ENCODE results near the gene GPHB5.
"Not testable (repeated sequence)": the region's sequence is repeated elsewhere in the genome, so short reads cannot be mapped to it uniquely, and the experiment has no call there.

The GPHB5 gene

GRCh38 chr14:63292805-63293204, 25.9 kb downstream of the GPHB5 start:
- no peak for DNase-seq

DNA sequence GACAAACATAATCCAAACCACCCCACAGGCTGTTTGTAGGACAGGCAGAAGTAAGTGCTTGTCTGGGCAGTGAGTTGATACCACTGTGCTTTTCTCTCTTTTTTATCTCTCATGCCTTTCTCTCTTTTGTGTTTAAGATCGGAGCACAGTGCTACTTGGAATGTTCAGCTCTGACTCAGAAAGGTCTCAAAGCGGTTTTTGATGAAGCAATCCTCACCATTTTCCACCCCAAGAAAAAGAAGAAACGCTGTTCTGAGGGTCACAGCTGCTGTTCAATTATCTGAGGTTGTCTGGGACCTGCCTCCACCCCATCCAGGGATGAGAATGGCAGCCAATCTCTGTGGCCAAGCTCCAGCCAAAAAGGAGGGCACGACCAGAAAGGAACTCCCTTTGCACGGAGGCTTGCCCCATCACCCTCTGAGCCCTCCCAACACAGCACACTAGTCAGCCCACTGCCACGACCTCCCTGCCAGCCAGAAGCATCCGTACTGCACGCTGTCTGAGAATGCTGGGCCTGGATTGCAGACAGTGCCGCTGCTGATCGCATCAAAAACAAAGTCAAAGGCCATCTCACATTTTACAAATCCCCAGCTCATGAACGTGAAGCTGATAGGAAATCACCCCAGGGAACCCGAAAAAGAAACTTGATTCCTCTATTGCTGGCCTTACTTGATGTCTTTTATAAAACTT, 27.8 kb downstream of the GPHB5 start:
- DNase-seq = no peak

- DNase-seq = no peak
Observed at GRCh38 chr14:63288853-63289252, 29.9 kb downstream of the GPHB5 start.

GRCh38 chr14:63287666-63288483, 30.9 kb downstream of the GPHB5 start:
- DNase-seq = no peak

GRCh38 chr14:63286071-63286470, 32.7 kb downstream of the GPHB5 start:
- DNase-seq = no peak

- DNase-seq = no peak
Observed at GRCh38 chr14:63283884-63284248, 34.9 kb downstream of the GPHB5 start.

- DNase-seq = no peak
Observed at GRCh38 chr14:63282997-63283883, 35.5 kb downstream of the GPHB5 start.

- DNase-seq = not testable (repeated sequence)
Observed at GRCh38 chr14:63279933-63280332, 38.8 kb downstream of the GPHB5 start.

DNA sequence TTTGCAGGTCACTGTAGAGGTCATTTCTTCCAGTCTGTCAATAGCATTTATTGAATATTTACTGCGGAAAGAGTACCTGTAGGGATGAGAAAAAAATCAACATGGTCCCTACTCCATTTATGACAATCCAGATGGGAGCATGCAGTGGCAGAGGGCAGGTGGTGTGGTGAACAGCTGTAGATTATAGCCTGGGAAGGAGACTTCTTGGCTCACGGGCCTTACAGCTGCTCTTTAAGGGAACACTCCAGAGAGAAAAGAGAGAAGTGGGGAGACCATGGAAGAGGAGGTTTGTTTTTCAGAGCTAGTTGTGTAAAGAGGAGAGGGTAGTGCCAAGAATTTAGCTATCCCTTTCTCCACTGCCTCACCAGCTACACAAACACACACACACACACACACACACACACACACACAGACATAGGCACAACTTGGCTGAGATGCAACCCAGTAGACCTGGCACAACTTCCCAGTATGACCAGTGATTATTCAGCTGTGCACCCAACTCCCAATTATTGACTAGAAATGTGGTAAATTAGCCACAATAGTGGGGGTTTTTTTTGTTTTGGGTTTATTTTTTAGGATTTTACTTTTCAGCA, 41.0 kb downstream of the GPHB5 start:
- DNase-seq = no peak

- DNase-seq = no peak
Observed at GRCh38 chr14:63276492-63277342, 42.0 kb downstream of the GPHB5 start.

- DNase-seq = no peak
Observed at GRCh38 chr14:63276016-63276415, 42.7 kb downstream of the GPHB5 start.

DNA sequence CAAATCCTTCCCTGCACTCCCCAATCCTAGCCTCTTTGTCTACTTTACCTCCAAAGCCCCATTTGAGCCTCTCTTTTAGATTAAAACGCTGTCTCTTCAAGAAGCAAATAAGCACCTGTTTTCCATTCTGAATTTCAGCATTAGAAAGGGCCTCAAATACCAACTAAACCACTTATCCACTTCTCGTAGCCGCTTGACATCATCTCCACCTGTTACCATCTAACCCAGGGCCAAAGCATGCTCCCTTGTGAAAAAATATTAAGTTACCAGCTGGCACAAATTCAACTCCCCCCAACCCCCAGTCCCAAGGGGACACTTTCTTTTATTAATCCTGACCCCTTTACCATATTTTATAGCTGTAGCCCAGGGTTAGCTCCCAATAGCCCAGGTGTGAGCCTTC, 43.1 kb downstream of the GPHB5 start:
- no peak for DNase-seq

- no peak for DNase-seq
Observed at GRCh38 chr14:63273717-63274655, 44.7 kb downstream of the GPHB5 start.

GRCh38 chr14:63273129-63273528, 45.6 kb downstream of the GPHB5 start:
- no peak for DNase-seq

DNA sequence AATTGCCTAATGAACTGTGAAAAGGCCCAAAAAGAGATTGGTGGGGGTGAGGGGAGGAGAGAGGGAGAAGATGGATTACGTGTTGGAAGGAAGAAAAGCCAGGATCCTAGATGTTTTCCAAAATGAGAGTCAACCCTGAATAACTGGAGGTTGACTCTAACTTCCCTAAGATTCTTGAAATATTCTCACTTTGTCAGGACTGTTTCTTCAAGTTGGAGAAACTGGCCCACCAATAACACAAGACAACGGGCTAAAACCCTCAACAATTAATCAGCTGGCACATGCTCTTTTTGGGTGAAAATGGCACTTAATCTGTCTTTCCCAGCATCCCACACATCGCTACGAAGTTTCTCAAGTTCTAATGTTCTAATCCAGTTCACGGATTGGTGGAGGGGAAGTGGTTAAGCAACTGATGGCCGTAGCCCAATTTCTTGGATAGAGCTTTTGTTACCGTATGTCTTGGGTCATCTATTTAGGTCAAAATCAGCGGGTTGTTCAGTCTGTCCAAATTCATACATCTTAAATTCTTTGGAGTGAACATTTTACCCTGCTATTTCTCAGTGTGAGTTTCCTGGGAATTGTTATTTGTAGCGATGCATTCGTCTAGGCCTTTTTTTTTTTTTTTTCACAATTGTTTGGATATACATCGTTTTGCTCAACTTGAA, 49.0 kb downstream of the GPHB5 start:
- DNase-seq = no peak

DNA sequence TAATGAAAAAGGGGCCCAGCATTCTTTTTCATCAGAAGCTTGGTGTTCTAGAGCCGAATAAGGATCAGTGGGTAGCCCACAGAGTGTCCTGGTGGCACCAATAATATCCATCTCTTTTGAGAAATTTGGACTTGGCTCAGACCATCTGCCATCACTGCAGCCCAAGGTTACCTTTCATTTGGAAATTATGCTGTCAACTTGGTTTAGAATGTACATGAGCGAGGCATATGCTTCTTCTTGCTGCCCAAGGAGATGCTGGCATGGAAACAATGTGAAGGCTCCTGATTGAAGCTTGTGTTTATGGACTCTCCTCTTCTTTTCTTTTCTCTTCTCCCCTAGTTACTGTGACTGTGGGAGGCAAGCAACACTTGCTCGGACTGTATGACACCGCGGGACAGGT, 50.0 kb downstream of the GPHB5 start:
- no peak for DNase-seq

DNA sequence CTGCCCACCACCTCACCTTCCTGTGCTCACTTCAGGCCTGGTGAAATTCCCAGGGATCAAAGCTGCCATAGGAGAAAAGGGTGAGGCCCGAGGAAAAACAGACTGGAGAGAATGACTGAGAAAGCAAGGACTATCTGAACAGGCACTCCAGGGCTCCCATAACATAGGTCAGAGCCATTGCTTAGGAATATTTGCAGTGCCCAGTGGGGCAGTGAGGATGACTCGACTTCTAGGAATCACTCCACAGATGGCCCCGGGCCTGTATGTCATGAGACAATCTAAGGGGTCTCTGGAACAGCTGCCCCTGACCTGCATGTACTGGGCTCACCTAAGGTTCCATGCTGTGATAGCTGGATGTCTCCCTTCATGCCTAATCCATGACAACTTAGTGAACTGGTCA, 51.6 kb downstream of the GPHB5 start:
- no peak for DNase-seq

GRCh38 chr14:63266106-63266505, 52.6 kb downstream of the GPHB5 start:
- no peak for DNase-seq
